K562 (cell line): ENCODE data around the gene USP38. TPM values are rescaled to one million over a fixed set of nuclear protein-coding genes. Genes with fewer than 3 reads are reported as not detected.

Source experiments
- ATAC-seq: fragments of 200-7000 bp; cut with Tn5 transposase; 3 replicates; pipeline ENCODE4 v1.9.1; 2020; ENCODE audit warnings: moderate library complexity
- BruUV-seq: library from RNA; stranded (reverse); fragments of 400-500 nt; replicated peaks from 2 replicates; lab custom pipeline; 2021; lab: Mats Ljungman, UMichigan
- CTCF ChIA-PET: fragments of 300-600 bp; formaldehyde crosslinking; extraction: SDS; loops from one replicate; lab custom pipeline; 2021; ENCODE audit warnings: low intra/inter-chr PET ratio; lab: Yijun Ruan, JAX
- POLR2A ChIA-PET: fragments of 300-600, 350-650 bp; sonication (Branson Sonifier 250); formaldehyde crosslinking; extraction: SDS; loops from one replicate; lab custom pipeline; 2021; ENCODE audit warnings: antibody characterized with exemption, inconsistent platforms; lab: Yijun Ruan, JAX
- DNase-seq, 4 experiments: peaks; one replicate each; pipeline versions ENCODE4 v3.0.0 to v3.0.0-alpha.2; 2011 to 2018; ENCODE audit warnings: low spot score in 3 of 4, mixed read lengths in 3 of 4; ENCODE audit errors: extremely low read depth in 1 of 4
- FAIRE-seq: peaks from 2 replicates; lab custom pipeline; 2011; peaks lifted over from hg19 to GRCh38; lab: Jason Lieb, UNC
- H2AFZ ChIP-seq: 2 replicates; pipeline ENCODE4 v1.6.0; 2011; ENCODE audit warnings: low read depth, low read length, control low read depth, inconsistent platforms
- H3K27ac ChIP-seq: fragments of 200-600 bp; 3 replicates; pipeline ENCODE4 v1.8.0; 2011; ENCODE audit warnings: low read depth, mild to moderate bottlenecking, control low read depth, inconsistent platforms, low read length, moderate library complexity, mixed read lengths; ENCODE audit errors: extremely low read depth
- H3K27me3 ChIP-seq, 2 experiments: fragments of 300-600 bp in 1 of 2; 2 replicates in 1 of 2; 3 replicates in 1 of 2; pipeline versions ENCODE4 v1.6.0 to v1.8.0; 2011; ENCODE audit warnings: inconsistent platforms in 2 of 2, low read length in 2 of 2, mild to moderate bottlenecking in 1 of 2, mixed read lengths in 1 of 2, moderate library complexity in 1 of 2; ENCODE audit not compliant: control insufficient read depth in 2 of 2, insufficient read depth in 2 of 2
- H3K36me3 ChIP-seq: fragments of 300-600 bp; 3 replicates; pipeline ENCODE4 v1.8.0; 2011; ENCODE audit warnings: mild to moderate bottlenecking, low read length, inconsistent platforms; ENCODE audit not compliant: control insufficient read depth, insufficient read depth
- H3K4me1 ChIP-seq, 2 experiments: fragments of 200-600 bp in 1 of 2; replicated peaks in 1 of 2; 2 replicates in 1 of 2; 3 replicates in 1 of 2; pipeline versions ENCODE4 v1.5.1 to v1.8.0; 2011; ENCODE audit warnings: inconsistent platforms in 2 of 2, low read length in 2 of 2, mild to moderate bottlenecking in 1 of 2, mixed read lengths in 1 of 2, moderate library complexity in 1 of 2; ENCODE audit not compliant: control insufficient read depth in 2 of 2, insufficient read depth in 2 of 2
- H3K4me2 ChIP-seq: 2 replicates; pipeline ENCODE4 v1.6.1; 2011; ENCODE audit warnings: low read length, control low read depth, inconsistent platforms, mixed read lengths; ENCODE audit not compliant: insufficient read depth
- H3K4me3 ChIP-seq: fragments of 200-600 bp; sonication (generic), shearing (Covaris generic); 2 replicates; pipeline ENCODE4 v1.5.1; 2016; ENCODE audit warnings: control low read depth, inconsistent platforms
- H3K79me2 ChIP-seq: fragments of 200-600 bp; 3 replicates; pipeline ENCODE4 v1.8.0; 2011; ENCODE audit warnings: low read length, inconsistent platforms; ENCODE audit not compliant: control insufficient read depth, insufficient read depth
- H3K9ac ChIP-seq, 2 experiments: 2 replicates each; pipeline versions ENCODE4 v1.6.0 to v1.6.1; 2011; ENCODE audit warnings: low read depth in 2 of 2, low read length in 2 of 2, control low read depth in 1 of 2, inconsistent platforms in 1 of 2, mild to moderate bottlenecking in 1 of 2, mixed read lengths in 1 of 2; ENCODE audit not compliant: insufficient read depth in 1 of 2
- H3K9me1 ChIP-seq: one replicate; pipeline ENCODE4 v1.6.0; 2011; ENCODE audit warnings: inconsistent platforms, mild to moderate bottlenecking, low read length, moderate library complexity; ENCODE audit not compliant: control insufficient read depth, insufficient read depth
- H3K9me3 ChIP-seq: replicated peaks from 2 replicates; pipeline ENCODE4 v1.5.1; 2011; ENCODE audit warnings: low read depth, low read length, inconsistent platforms; ENCODE audit not compliant: control insufficient read depth, insufficient read depth
- H4K20me1 ChIP-seq: replicated peaks from 2 replicates; pipeline ENCODE4 v1.6.1; 2011; ENCODE audit warnings: low read length, inconsistent platforms, mixed read lengths; ENCODE audit not compliant: control insufficient read depth, insufficient read depth
- NCOA4 ChIP-seq: fragments of 450-650 bp; IDR thresholded peaks from 2 replicates; pipeline ENCODE4 v1.6.1; 2018; ENCODE audit warnings: mild to moderate bottlenecking; ENCODE audit not compliant: partially characterized antibody
- RAD21 ChIP-seq, 2 experiments: fragments of 250-450 bp in 1 of 2; fragments of 450-650 bp in 1 of 2; sonication (Bioruptor Pico) in 1 of 2; formaldehyde crosslinking in 1 of 2; IDR thresholded peaks in 1 of 2; conservative IDR thresholded peaks in 1 of 2; 2 replicates each; pipeline versions ENCODE4 v1.4.0 to v1.8.0; 2020 to 2022; ENCODE audit warnings: mild to moderate bottlenecking in 2 of 2, moderate library complexity in 1 of 2
- REST ChIP-seq, 2 experiments: fragments of 450-650 bp; formaldehyde crosslinking in 1 of 2; IDR thresholded peaks; 2 replicates each; pipeline versions ENCODE4 v1.4.0 to v1.6.1; 2014 to 2020; ENCODE audit warnings: mild to moderate bottlenecking in 2 of 2, borderline replicate concordance in 1 of 2, low read depth in 1 of 2
- WGBS: fragments of 100-300 bp; shearing (Covaris generic); methylation state at CpG from one replicate; pipeline ENCODE4 v1.1.6; 2016; ENCODE audit warnings: low coverage, mixed read lengths; ENCODE audit not compliant: insufficient coverage; ENCODE audit errors: missing lambda C conversion rate; 5-methylcytosine and 5-hydroxymethylcytosine counted together
- in situ Hi-C: fragments of 300-500 bp; cut with MboI; formaldehyde crosslinking; loops from 4 replicates; pipeline ENCODE4 v1.15.0; 2018; ENCODE audit warnings: inconsistent platforms, mixed read lengths
- intact Hi-C: fragments of 100-400 bp; cut with micrococcal nuclease; formaldehyde crosslinking; loops from 2 replicates; pipeline ENCODE4 v1.14.2; 2022
- polyA plus RNA-seq, 8 experiments: library from polyadenylated mRNA; depleted of rRNA in 4 of 8; stranded (reverse) in 5 of 8; unstranded in 3 of 8; fragments of >200 nt; fragmentation: Nextera tagmentation in 2 of 8; fragmentation: Illumina TruSeq in 1 of 8; extraction: Ambion mirVana in 2 of 8; extraction: Trizol in 1 of 8; gene quantifications; 2 replicates each; pipeline versions ENCODE4 v1.2.1 to v1.2.3, GENCODE V29; 2011 to 2014; ENCODE audit warnings: inconsistent platforms in 1 of 8, missing spikeins in 1 of 8
- total RNA-seq, 7 experiments: library from RNA; depleted of rRNA in 6 of 7; stranded (reverse); fragments of >200 nt in 6 of 7; fragmentation: Illumina TruSeq in 2 of 7; extraction: Trizol in 2 of 7; gene quantifications; 2 replicates each; pipeline versions ENCODE4 v1.2.1 to v1.2.3, GENCODE V29; 2011 to 2021; ENCODE audit warnings: low replicate concordance in 1 of 7
- TF ChIP-seq, protein P1 (sequence below): sonication (generic); formaldehyde crosslinking; IDR thresholded peaks from 2 replicates; pipeline ENCODE4 v1.8.0; 2022; ENCODE audit warnings: missing genetic modification reagents, mild to moderate bottlenecking, borderline replicate concordance
- TF ChIP-seq, protein P2 (sequence below), 3 experiments: IDR thresholded peaks in 2 of 3; conservative IDR thresholded peaks in 1 of 3; 2 replicates each; pipeline ENCODE4 v1.5.1; 2011 to 2012; ENCODE audit warnings: low read length in 3 of 3, mild to moderate bottlenecking in 3 of 3, control low read depth in 2 of 3, improper control_type of control experiment in 1 of 3, inconsistent platforms in 1 of 3, low read depth in 1 of 3, mixed read lengths in 1 of 3, moderate library complexity in 1 of 3; ENCODE audit not compliant: insufficient read depth in 2 of 3

The USP38 gene
- total and polyA plus RNA-seq, 9 of the 15 experiments (the other 6 are each of a cell fraction or from before 2014, with no cell fraction given) = 4.2 to 20.6 (median 11.2) TPM

GRCh38 chr4:143202824-143203223, 18.1 kb downstream of the USP38 start:
- Histone ChIP-seq H2AFZ (no peak overlapping the region), H3K9ac (no peak overlapping the region), H3K4me2 (no peak overlapping the region), H3K9me1 (no peaks in the 10 kb centered on the region), H3K27ac (no peak overlapping the region), H4K20me1 (no peaks in the 10 kb centered on the region), H3K79me2 (0 out of 3 replicates have a peak, but pooled peaks cover 3% of the 10 kb centered on the region), H3K36me3 (peaks cover 86% of the 10 kb centered on the region), H3K4me1 (no peaks in the 10 kb centered on the region), H3K9me3 (no peaks in the 10 kb centered on the region), H3K4me3 (no peak overlapping the region), H3K27me3 (no peaks in the 10 kb centered on the region)
- POLR2A ChIA-PET = interaction anchor here (1.0 kb wide), 1 partner anchor 14 kb away, joined by 7 read pairs; no protein-coding TSS in a partner anchor
- 100% methylated on average over 1 of the region's 1 CpG for WGBS
- FAIRE-seq (no peak), DNase-seq (no peak), ATAC-seq (no peak)
- in situ Hi-C loops = loop anchor here (10.0 kb wide), 1 partner anchor 292 kb away; no protein-coding TSS in a partner anchor
- no TSS peak for BruUV-seq
- TF ChIP-seq NCOA4 (no peak), REST (IDR thresholded peaks at IDR 0.05; ENCODE audit: borderline replicate concordance) (0 out of 2 replicates have a peak, but pooled peaks have one; percentile 14), REST (CRISPR knock-in tag; IDR thresholded peaks at IDR 0.05; ENCODE audit: low read depth) (no peak), RAD21 (CRISPR knock-in tag; conservative IDR thresholded peaks at IDR 0.05 in 1 of 2, IDR thresholded peaks at IDR 0.05 in 1 of 2) (peak; percentile 27 to 33; a peak in 2 of 4 replicates)
- TF ChIP-seq, protein P1, sequence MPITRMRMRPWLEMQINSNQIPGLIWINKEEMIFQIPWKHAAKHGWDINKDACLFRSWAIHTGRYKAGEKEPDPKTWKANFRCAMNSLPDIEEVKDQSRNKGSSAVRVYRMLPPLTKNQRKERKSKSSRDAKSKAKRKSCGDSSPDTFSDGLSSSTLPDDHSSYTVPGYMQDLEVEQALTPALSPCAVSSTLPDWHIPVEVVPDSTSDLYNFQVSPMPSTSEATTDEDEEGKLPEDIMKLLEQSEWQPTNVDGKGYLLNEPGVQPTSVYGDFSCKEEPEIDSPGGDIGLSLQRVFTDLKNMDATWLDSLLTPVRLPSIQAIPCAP = no peak
- TF ChIP-seq, protein P2, sequence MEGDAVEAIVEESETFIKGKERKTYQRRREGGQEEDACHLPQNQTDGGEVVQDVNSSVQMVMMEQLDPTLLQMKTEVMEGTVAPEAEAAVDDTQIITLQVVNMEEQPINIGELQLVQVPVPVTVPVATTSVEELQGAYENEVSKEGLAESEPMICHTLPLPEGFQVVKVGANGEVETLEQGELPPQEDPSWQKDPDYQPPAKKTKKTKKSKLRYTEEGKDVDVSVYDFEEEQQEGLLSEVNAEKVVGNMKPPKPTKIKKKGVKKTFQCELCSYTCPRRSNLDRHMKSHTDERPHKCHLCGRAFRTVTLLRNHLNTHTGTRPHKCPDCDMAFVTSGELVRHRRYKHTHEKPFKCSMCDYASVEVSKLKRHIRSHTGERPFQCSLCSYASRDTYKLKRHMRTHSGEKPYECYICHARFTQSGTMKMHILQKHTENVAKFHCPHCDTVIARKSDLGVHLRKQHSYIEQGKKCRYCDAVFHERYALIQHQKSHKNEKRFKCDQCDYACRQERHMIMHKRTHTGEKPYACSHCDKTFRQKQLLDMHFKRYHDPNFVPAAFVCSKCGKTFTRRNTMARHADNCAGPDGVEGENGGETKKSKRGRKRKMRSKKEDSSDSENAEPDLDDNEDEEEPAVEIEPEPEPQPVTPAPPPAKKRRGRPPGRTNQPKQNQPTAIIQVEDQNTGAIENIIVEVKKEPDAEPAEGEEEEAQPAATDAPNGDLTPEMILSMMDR (IDR thresholded peaks at IDR 0.05 in 2 of 3, conservative IDR thresholded peaks at IDR 0.05 in 1 of 3; ENCODE audit: insufficient read depth in 2 of 3, low read depth in 1 of 3, low read length in 3 of 3) = 0 out of 6 replicates have a peak, but pooled peaks of 1 of the 3 experiments have one; percentile 7
- intact Hi-C loops = loop anchor here (2.0 kb wide), 1 partner anchor 280 kb away; no protein-coding TSS in a partner anchor
- CTCF ChIA-PET = interaction anchor here (1.0 to 1.8 kb wide), 3 partner anchors 8 to 280 kb away, joined by 3 to 10 read pairs (median 3); no protein-coding TSS in a partner anchor
